Adrenal gland (tissue), 12 donors: Measurements from ENCODE around the gene NFKBIZ. TPM values are rescaled to one million over a fixed set of nuclear protein-coding genes. Genes with fewer than 3 reads are reported as not detected.
A peak's percentile ranks its signal among the peaks of the same experiment; 100 is the strongest.

Experiments used
- DNase-seq, 7 donors: peaks; one replicate each; pipeline ENCODE4 v3.0.0-alpha.2; 2019 to 2020
- H3K27ac ChIP-seq, 5 donors: fragments of 200-600 bp; sonication (generic) in 4 of 5; 1 replicate in 3 of 5; 2 replicates in 2 of 5; pipeline versions ENCODE4 v1.5.1 to v1.8.0; 2016 to 2020; ENCODE audit warnings: mild to moderate bottlenecking in 1 of 5
- H3K27me3 ChIP-seq: fragments of 200-600 bp; 2 replicates; pipeline ENCODE4 v1.8.0; 2021
- H3K36me3 ChIP-seq, 2 donors: fragments of 200-600 bp; replicated peaks in 1 of 2; 1 replicate in 1 of 2; 2 replicates in 1 of 2; pipeline versions ENCODE4 v1.5.1 to v1.8.0; 2018 to 2022
- H3K4me1 ChIP-seq, 2 donors: fragments of 200-600 bp; replicated peaks in 1 of 2; 1 replicate in 1 of 2; 2 replicates in 1 of 2; pipeline versions ENCODE4 v1.5.1 to v1.8.0; 2018 to 2021
- H3K4me3 ChIP-seq, 4 donors: fragments of 200-600 bp; sonication (generic) in 3 of 4; one replicate each; pipeline ENCODE4 v1.5.1; 2016 to 2018
- H3K9me3 ChIP-seq, 3 donors: fragments of 200-600 bp; sonication (generic) in 1 of 3; replicated peaks in 1 of 3; 1 replicate in 2 of 3; 2 replicates in 1 of 3; pipeline versions ENCODE4 v1.5.1 to v1.8.0; 2016 to 2021
- POLR2A ChIP-seq, 2 donors: fragments of 450-650 bp; IDR thresholded peaks; one replicate each; pipeline ENCODE4 v1.6.1; 2017; ENCODE audit warnings: antibody characterized with exemption in 2 of 2, mild to moderate bottlenecking in 2 of 2, moderate library complexity in 1 of 2
- WGBS, 4 donors: extraction: QIAGEN DNeasy Blood & Tissue Kit in 2 of 4; methylation state at CpG; one replicate each; pipeline versions ENCODE4 v1.1.5 to v1.1.7; 2013 to 2017; 5-methylcytosine and 5-hydroxymethylcytosine counted together
- intact Hi-C, 2 donors: fragments of 100-400 bp; cut with DNase I; formaldehyde crosslinking; loops; one replicate each; pipeline versions ENCODE4 v1.14.1 to v1.15.0; 2022 to 2023
- polyA plus RNA-seq, 3 donors: library from polyadenylated mRNA; stranded (reverse); fragments of 200-250 nt in 2 of 3; fragments of 350-450 nt in 1 of 3; fragmentation: Illumina TruSeq in 1 of 3; extraction: RNeasy Lipid Tissue Mini Kit (QIAGEN cat#74804) in 1 of 3; gene quantifications; one replicate each; pipeline ENCODE4 v1.2.3, GENCODE V29; 2013 to 2014
- total RNA-seq, 9 donors: library from RNA; depleted of rRNA in 4 of 9; stranded (reverse); fragments of >200 nt in 4 of 9; fragments of 120-200 nt in 1 of 9; fragmentation: NEBNext Ultra II Directional in 1 of 9; extraction: Animal tissue kit (Norgen Biotek cat#: 25700) in 1 of 9; gene quantifications; one replicate each; pipeline versions ENCODE4 v1.1.0 to v1.2.4, GENCODE V29; 2013 to 2023
- TF ChIP-seq, protein P1 (sequence below), 6 experiments: fragments of 450-650 bp in 4 of 6; fragments of 200-600 bp in 2 of 6; sonication (generic) in 1 of 6; IDR thresholded peaks; 1 replicate in 5 of 6; 2 replicates in 1 of 6; pipeline versions ENCODE4 v1.5.1 to v1.8.0; 2016 to 2021; ENCODE audit warnings: antibody characterized with exemption in 6 of 6, mild to moderate bottlenecking in 2 of 6, moderate library complexity in 1 of 6
- donor health status: healthy with polysubstance abuse.
- donor health status: Bipolar disorder and iron deficiency.
- donor health status: DM: yes; HTN: yes; CAD: no.
- donor health status: DM: no; HTN: no; CAD: no.
- donor health status: DM: no; HTN: no; CAD: no.
- donor health status: DM: yes; HTN: yes; CAD: no.

Gene NFKBIZ
- total and polyA plus RNA-seq, 12 donors, result 3.1 to 21.8 (median 8.7) TPM

DNA sequence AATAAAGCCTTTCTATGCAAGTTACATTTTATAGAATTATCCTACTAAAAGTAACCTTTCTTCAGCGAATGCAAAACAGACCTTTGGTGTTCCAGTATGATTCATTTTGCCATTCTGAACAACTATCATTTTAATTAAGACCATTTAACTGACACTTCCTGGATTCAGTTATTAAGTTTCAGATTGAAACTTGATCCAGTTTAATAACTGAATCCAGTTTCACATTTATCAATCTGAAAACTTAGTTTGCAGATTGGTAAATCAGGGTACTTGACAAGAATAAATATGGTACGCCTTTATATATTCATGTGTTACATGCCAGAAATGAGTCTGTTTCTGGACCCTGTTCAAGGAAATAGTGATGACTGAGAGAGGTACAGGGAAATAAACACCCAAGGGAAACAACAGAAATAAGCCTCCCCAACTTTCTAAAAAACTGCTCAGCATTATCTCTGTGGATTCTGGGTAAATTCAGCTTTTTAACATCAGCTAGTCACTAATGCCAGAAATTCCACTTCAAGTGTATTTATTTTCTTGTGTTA is 23.3 kb upstream of the NFKBIZ start:
- H3K4me3 ChIP-seq, result no peak overlapping the region
- H3K9me3 ChIP-seq, result no peaks in the 10 kb centered on the region
- TF ChIP-seq POLR2A (IDR thresholded peaks at IDR 0.05), result no peak
- TF ChIP-seq, protein P1, sequence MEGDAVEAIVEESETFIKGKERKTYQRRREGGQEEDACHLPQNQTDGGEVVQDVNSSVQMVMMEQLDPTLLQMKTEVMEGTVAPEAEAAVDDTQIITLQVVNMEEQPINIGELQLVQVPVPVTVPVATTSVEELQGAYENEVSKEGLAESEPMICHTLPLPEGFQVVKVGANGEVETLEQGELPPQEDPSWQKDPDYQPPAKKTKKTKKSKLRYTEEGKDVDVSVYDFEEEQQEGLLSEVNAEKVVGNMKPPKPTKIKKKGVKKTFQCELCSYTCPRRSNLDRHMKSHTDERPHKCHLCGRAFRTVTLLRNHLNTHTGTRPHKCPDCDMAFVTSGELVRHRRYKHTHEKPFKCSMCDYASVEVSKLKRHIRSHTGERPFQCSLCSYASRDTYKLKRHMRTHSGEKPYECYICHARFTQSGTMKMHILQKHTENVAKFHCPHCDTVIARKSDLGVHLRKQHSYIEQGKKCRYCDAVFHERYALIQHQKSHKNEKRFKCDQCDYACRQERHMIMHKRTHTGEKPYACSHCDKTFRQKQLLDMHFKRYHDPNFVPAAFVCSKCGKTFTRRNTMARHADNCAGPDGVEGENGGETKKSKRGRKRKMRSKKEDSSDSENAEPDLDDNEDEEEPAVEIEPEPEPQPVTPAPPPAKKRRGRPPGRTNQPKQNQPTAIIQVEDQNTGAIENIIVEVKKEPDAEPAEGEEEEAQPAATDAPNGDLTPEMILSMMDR (IDR thresholded peaks at IDR 0.05), result no peak
- H3K27ac ChIP-seq, result peak overlapping the region in 3 of 5 donors; percentile 41 to 94 (median 85)
- H3K27me3 ChIP-seq, result no peaks in the 10 kb centered on the region
- H3K36me3 ChIP-seq, result peaks cover 0 to 6% of the 10 kb centered on the region in 2 donors
- H3K4me1 ChIP-seq, result peaks cover 27 to 40% of the 10 kb centered on the region in 2 donors
- intact Hi-C loops, result no loop called here
- no peak for DNase-seq
- 42 to 56% (median 50%) methylated on average over 2 of the region's 2 CpGs for WGBS, 4 donors

DNA sequence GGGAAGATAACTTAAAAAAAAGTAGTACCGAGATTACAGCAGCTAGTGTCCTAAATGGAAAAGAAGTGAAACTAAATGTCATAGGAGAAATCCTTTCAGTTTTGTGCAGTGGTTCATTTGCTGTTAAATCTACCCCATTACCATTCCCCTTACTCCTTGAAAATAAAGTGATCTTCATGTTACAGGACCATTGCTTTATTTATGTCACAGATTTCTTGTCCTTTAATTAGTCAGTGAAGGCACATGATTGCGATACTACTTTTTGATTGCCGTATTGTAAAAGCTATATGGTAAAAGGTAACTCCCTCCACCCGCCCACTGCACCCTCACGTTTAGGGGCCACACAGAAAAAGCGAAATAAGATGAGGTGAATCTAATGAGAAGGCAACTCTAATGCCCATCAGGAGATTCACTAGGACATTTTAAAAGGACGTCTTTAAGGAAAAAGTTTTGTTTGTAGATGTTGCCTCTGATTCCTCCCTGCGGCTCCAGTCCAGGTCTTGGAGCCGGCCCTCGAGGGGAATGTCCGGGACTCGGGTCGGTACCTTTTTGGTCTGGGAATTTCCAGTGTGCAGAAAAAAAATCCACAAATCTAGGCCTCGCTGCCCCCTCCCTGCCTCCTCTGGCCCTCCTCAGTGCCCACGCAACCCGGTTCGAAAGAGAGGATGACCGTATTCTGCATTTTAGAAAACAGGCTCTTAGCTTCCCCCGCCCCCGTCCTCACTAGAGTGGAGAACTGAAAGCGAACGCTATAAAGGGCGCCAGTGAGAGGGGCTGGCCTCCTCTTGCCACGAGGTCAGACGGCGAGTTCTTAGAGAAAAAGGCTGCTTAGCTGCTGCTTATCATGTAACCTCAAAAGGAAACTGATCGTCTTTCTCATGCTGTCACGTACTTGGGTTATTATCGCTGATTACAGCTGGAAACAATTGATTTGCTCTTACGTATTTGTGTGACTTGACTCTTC is 21.8 kb upstream of the NFKBIZ start:
- Histone ChIP-seq H3K9me3 (no peaks in the 10 kb centered on the region), H3K27me3 (no peaks in the 10 kb centered on the region), H3K4me3 (peak overlapping the region in 3 of 4 donors; percentile 32 to 61 (median 37)), H3K4me1 (peaks cover 27 to 40% of the 10 kb centered on the region in 2 donors), H3K27ac (peak overlapping the region; percentile 79 to 94 (median 88)), H3K36me3 (no peaks in the 10 kb centered on the region)
- WGBS, 4 donors, result 1% methylated on average over 30 of the region's 30 CpGs
- peak; percentile 51 to 89 for TF ChIP-seq POLR2A (IDR thresholded peaks at IDR 0.05)
- TF ChIP-seq, protein P1 (IDR thresholded peaks at IDR 0.05), result no peak
- intact Hi-C loops, result no loop called here
- DNase-seq, result peak; percentile 75 to 92 (median 87)

DNA sequence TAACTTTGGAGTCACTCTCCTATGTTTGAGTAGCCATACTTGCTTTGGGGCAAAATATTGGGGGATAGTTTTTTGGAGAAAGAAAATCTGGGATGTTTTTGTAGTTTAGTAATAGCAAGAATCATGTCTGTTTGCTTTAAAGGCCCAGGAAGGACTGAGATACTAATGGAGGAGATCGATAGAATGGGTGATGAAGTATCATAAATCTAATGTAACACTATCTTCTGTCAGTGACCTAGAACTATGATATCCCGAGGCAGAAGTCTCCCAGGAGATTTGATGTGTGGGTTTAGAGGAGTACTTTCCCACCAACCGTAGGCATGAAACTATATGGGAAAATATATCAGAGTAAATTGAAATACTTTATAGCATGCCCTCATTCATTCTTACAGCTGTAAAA is 21.0 kb upstream of the NFKBIZ start:
- Histone ChIP-seq H3K27me3 (no peaks in the 10 kb centered on the region), H3K36me3 (no peaks in the 10 kb centered on the region), H3K27ac (peak overlapping the region; percentile 79 to 94 (median 88)), H3K4me1 (peaks cover 27 to 40% of the 10 kb centered on the region in 2 donors), H3K4me3 (peak overlapping the region in 2 of 4 donors; percentile 32 to 61), H3K9me3 (no peaks in the 10 kb centered on the region)
- 2 to 9% (median 8%) methylated on average over 3 of the region's 3 CpGs for WGBS, 4 donors
- no peak for TF ChIP-seq POLR2A (IDR thresholded peaks at IDR 0.05)
- TF ChIP-seq, protein P1 (IDR thresholded peaks at IDR 0.05), result no peak
- no peak for DNase-seq
- intact Hi-C loops, result no loop called here

DNA sequence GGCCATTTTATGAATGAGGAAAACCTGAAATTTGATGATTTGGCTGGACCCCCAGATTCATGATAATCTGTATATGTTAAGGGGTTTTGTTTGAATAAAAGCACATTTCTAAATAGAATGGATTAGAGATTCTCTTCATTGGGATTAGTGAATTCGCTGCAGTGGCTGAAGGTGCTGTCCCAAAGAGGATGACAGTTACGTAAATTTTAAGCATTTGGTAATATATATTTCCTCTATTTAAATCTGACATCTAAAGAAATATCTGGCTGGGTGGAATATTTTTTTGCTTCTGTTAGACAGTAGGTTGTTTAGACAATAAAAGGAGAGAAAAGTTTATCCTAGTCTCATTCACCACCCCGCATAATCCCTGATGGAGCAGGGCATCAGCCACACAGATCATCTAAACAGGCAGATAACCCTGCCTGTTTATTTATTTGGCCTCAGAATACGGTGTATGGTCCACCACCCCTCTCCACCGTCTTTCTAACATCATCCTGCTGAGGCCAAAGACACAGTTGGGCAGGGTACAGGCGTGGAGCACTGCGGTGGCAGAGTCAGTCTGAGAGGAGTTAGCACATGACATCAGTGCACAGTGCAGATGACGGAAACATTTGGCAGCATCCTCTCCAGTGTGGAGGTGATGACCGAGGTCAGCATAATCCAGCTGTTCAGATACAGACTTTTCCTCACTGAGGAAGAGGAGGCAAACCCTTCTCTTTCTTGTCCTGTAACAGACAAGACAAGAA is 20.4 kb upstream of the NFKBIZ start:
- TF ChIP-seq, protein P1 (IDR thresholded peaks at IDR 0.05), result no peak
- TF ChIP-seq POLR2A (IDR thresholded peaks at IDR 0.05), result peak; percentile 9 to 30
- 28 to 36% (median 29%) methylated on average over 8 to 9 of the region's 9 CpGs for WGBS, 4 donors
- H3K4me3 ChIP-seq, result peak overlapping the region in 1 of 4 donors; percentile 61
- no peaks in the 10 kb centered on the region for H3K36me3 ChIP-seq
- no peaks in the 10 kb centered on the region for H3K9me3 ChIP-seq
- peak; percentile 62 to 88 (median 74) for DNase-seq
- H3K4me1 ChIP-seq, result peaks cover 27 to 40% of the 10 kb centered on the region in 2 donors
- H3K27me3 ChIP-seq, result no peaks in the 10 kb centered on the region
- peak overlapping the region; percentile 79 to 94 (median 88) for H3K27ac ChIP-seq
- intact Hi-C loops, result no loop called here
